Cardiac fibroblast (primary cell): ENCODE measurements around the gene EXOC6B.

Source experiments
- DNase-seq, 2 donors: peaks; one replicate each; pipeline versions ENCODE4 v3.0.0 to v3.0.0-alpha.2; 2010; ENCODE audit warnings: low read depth in 2 of 2
- H3K4me3 ChIP-seq, 2 donors: replicated peaks in 1 of 2; 1 replicate in 1 of 2; 2 replicates in 1 of 2; pipeline ENCODE4 v1.5.1; 2011; ENCODE audit warnings: low read depth in 2 of 2, low read length in 2 of 2, mild to moderate bottlenecking in 2 of 2, moderate library complexity in 1 of 2
- CTCF ChIP-seq: IDR thresholded peaks from one replicate; pipeline ENCODE4 v1.5.1; 2011; ENCODE audit warnings: low read depth, mild to moderate bottlenecking, low read length, inconsistent platforms

Gene EXOC6B

DNA sequence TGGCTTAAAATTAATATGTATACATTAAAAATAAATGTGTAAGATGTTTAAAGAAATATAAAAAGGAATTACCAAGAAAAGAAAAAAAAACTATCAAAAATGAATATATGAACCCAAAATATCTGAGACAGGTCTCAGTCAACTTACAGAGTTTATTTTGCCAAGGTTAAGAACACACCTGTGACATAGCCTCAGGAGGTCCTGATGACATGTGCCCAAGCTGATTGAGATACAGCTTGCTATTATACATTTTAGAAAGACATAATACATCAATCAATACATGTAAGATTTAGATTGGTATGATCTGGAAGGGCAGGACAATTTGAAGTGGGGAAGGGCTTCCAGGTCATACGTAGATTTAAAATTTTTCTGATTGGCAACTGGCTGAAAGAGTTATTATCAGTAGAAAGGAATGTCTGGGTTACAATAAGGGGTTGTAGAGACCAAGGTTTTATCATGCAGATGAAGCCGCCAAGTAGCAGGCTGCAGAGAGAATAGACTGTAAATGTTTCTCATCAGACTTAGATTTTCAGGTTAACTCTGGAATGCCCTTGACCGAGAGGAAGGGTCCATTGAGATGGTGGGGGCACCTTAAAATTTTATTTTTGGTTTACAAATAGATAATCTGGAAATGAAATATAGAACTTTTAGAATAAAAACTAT lies 74.7 kb downstream of the EXOC6B start:
- DNase-seq: no peak
- no peak overlapping the region for H3K4me3 ChIP-seq
- no peak for TF ChIP-seq CTCF

GRCh38 chr2:72750466-72750865 lies 75.4 kb downstream of the EXOC6B start:
- no peak overlapping the region for H3K4me3 ChIP-seq
- no peak for DNase-seq
- no peak for TF ChIP-seq CTCF

DNA sequence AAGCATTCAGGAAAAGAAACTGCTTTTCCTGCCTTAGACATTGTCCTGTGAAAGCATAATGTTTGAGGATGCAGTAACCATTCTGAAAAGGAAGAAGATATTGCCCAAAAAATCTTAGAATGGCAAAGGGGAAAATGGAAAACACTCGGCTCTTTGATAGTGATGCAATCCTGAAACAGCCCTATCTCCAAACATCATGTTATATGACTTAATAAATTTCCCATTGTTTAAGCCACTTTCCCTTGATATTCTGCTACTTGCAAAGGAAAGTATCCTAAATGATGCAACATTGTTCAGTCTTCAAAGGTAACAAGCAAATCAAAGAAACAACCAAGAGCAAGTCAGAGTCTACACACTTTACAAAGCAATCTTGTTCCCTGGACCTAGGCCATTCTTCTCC lies 78.5 kb downstream of the EXOC6B start:
- peak in 1 of 2 donors; percentile 43 for DNase-seq
- no peak for TF ChIP-seq CTCF
- no peak overlapping the region for H3K4me3 ChIP-seq

DNA sequence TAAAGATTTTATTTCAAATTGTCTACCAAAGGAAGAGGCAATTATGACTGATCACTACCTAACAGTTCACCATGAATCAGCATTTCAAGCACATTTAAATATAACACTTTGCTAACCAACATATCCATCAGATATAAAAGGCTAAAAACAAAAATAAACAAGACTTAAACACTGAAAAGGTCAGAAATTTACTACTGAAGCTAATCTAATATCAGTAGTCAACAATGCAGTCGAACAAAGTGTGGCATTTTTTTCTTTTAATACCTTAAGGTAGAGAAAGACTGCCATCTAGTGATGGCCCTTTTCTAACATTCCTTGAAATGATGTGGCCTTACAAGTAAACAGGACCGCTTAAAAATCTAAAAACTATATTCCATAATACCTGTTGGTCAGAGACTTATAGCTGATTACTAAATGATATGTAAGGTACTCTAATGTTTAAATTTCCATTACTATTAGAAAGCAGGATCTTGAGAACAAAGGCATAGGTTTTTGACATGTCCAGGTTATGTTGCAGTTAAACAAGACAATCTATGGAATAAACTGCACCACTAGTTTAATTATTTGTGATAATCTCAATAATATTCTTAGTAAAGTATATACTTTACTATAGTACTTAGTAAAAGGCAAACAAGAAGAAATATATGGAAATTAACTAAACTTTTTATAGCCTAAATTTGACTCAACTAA lies 80.0 kb downstream of the EXOC6B start:
- peak; percentile 86 to 87 for DNase-seq
- TF ChIP-seq CTCF: peak; percentile 60
- no peak overlapping the region for H3K4me3 ChIP-seq

DNA sequence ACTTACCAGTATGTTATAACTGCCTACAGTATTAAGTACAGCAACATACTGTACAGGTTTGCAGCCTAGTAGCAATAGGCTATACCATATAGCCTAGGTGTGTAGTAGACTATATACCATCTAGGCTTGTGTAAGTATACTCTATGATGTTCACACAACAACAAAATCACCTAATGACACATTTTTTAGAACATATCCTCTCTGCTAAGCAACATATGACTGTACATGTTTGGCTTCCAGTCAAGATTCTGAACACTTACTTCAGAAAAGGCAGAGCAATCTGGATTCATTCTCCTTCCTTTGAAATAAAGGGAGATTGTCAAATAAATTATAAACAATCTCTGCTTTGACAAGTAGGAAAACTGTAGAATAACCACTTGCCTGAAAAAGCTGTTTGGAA lies 81.8 kb downstream of the EXOC6B start:
- DNase-seq: peak; percentile 67 to 79
- H3K4me3 ChIP-seq: no peak overlapping the region
- no peak for TF ChIP-seq CTCF

DNA sequence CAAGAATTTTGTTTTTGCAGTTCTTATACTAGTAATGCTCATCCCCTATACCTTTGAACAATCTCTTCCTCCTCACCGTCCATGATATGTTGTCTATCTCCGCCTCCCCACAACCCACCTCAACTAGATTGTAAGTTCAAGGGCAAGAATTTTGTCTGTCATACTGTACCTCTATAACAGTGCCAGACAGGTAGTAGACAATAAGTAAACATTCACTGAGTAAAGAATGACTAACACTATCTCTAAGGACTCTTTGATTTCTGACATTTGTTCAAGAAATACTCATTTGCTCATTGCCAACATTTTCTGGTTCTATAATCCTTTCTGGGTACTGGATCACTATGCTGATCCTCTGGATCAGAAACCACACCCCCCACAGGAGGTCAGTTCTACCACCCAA lies 82.4 kb downstream of the EXOC6B start:
- no peak overlapping the region for H3K4me3 ChIP-seq
- no peak for TF ChIP-seq CTCF
- no peak for DNase-seq
